ENCODE results near the gene DENND1A. TPM values are rescaled to one million over a fixed set of nuclear protein-coding genes. Genes with fewer than 3 reads are reported as not detected.

DENND1A gene
- total and polyA plus RNA-seq, 11 donors, result 9.8 to 24.0 (median 14.7) TPM

GRCh38 chr9:123389070-123389469, 540.9 kb downstream of the DENND1A start:
- Histone ChIP-seq H3K36me3 (no peaks in the 10 kb centered on the region), H3K4me1 (no peaks in the 10 kb centered on the region)
- DNase-seq, result no peak

DNA sequence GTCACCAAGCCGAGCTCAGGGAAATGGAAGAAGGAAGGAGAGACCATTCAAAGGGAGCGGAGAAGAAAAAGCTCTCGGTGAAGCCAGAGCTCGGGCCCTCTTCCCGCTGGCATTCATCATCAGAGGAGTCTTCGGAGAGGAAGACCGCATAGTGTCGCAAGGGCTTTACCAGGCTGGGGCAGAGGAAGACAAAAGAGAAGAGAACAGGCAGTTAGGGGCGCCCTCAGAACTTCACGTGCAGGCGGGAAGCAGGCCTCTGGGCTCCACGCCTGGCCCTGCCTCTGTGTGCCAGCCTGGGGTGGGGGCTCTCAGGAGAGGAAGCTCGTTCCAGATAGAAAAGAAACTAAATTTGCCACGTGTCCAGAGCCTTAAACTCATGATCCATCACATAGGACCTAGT, 542.2 kb downstream of the DENND1A start:
- peaks cover 0 to 12% (median 0%) of the 10 kb centered on the region in 9 donors for H3K36me3 ChIP-seq
- no peak for ATAC-seq
- intact Hi-C loops (cut with DNase I), result loop anchor here in 1 of 10 donors (5.0 kb wide), 1 partner anchor 35 kb away; no protein-coding TSS in a partner anchor
- DNase-seq, result no peak
- H3K9me3 ChIP-seq, result peaks cover 0 to 2% (median 0%) of the 10 kb centered on the region in 12 donors
- H3K4me1 ChIP-seq, result no peaks in the 10 kb centered on the region
- 84 to 88% (median 87%) methylated on average over 14 of the region's 14 CpGs for WGBS, 4 donors
- no peak overlapping the region for H3K27ac ChIP-seq
- no peak overlapping the region for H3K4me3 ChIP-seq
- TF ChIP-seq POLR2A (IDR thresholded peaks at IDR 0.05), result no peak
- TF ChIP-seq, protein P1, sequence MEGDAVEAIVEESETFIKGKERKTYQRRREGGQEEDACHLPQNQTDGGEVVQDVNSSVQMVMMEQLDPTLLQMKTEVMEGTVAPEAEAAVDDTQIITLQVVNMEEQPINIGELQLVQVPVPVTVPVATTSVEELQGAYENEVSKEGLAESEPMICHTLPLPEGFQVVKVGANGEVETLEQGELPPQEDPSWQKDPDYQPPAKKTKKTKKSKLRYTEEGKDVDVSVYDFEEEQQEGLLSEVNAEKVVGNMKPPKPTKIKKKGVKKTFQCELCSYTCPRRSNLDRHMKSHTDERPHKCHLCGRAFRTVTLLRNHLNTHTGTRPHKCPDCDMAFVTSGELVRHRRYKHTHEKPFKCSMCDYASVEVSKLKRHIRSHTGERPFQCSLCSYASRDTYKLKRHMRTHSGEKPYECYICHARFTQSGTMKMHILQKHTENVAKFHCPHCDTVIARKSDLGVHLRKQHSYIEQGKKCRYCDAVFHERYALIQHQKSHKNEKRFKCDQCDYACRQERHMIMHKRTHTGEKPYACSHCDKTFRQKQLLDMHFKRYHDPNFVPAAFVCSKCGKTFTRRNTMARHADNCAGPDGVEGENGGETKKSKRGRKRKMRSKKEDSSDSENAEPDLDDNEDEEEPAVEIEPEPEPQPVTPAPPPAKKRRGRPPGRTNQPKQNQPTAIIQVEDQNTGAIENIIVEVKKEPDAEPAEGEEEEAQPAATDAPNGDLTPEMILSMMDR (IDR thresholded peaks at IDR 0.05), result no peak
- no peaks in the 10 kb centered on the region for H3K27me3 ChIP-seq

More at GRCh38 chr9:123389070-123389469, 540.9 kb downstream of the DENND1A start:
- intact Hi-C loops (cut with DNase I), result loop anchor here in 1 of 10 donors (5.0 kb wide), 1 partner anchor 37 kb away; no protein-coding TSS in a partner anchor
- no peak overlapping the region for H3K4me3 ChIP-seq
- no peaks in the 10 kb centered on the region for H3K27me3 ChIP-seq
- no peak for TF ChIP-seq POLR2A (IDR thresholded peaks at IDR 0.05)
- TF ChIP-seq, protein P1 (IDR thresholded peaks at IDR 0.05), result no peak
- ATAC-seq, result no peak
- 76 to 87% (median 81%) methylated on average over 9 to 10 of the region's 10 CpGs for WGBS, 4 donors
- H3K27ac ChIP-seq, result no peak overlapping the region
- H3K9me3 ChIP-seq, result peaks cover 0 to 9% (median 0%) of the 10 kb centered on the region in 12 donors

DNA sequence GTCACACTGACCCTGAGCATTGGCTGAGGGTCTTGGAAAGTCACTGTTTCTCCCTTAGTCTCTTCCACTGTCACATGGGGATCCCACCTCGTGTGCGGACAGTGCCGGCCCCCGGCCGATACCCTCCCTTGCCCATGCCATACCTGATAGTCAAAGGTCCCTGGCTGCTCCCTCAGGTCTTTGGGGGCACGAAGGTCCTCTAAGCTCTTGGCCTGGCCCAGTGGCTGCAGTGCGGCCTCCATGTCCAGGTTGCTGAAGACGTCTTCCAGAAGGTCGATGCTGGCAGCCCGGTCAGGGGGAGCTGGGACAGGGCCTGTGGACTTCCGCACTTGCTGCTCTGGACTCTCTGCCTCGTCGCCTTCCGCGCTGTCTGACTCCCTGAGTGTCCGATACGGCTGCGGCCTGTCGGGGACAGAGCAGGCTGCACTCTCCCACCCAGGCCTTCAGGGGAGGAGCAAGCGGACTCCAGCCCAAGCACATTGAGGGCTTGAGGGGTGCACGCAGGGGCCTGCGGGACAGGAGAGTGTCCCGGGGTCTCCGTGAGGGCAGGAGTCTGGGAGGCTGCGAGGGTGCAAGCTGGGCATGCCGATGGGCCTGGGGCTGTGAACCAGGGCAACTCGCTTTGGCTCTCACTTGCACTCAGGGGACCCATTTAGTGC, 546.3 kb downstream of the DENND1A start:
- no peak for ATAC-seq
- H3K27me3 ChIP-seq, result no peaks in the 10 kb centered on the region
- H3K9me3 ChIP-seq, result no peaks in the 10 kb centered on the region
- intact Hi-C loops (cut with DNase I), result loop anchor here in 1 of 10 donors (2.0 kb wide), 1 partner anchor 29 kb away; no protein-coding TSS in a partner anchor
- no peak for DNase-seq
- no peaks in the 10 kb centered on the region for H3K4me1 ChIP-seq
- TF ChIP-seq, protein P1 (IDR thresholded peaks at IDR 0.05), result no peak
- no peak for TF ChIP-seq POLR2A (IDR thresholded peaks at IDR 0.05)
- no peak overlapping the region for H3K4me3 ChIP-seq
- no peak overlapping the region for H3K27ac ChIP-seq
- H3K36me3 ChIP-seq, result peaks cover 0 to 18% (median 0%) of the 10 kb centered on the region in 9 donors
- 88 to 90% (median 89%) methylated on average over 17 to 27 of the region's 27 CpGs for WGBS, 4 donors

DNA sequence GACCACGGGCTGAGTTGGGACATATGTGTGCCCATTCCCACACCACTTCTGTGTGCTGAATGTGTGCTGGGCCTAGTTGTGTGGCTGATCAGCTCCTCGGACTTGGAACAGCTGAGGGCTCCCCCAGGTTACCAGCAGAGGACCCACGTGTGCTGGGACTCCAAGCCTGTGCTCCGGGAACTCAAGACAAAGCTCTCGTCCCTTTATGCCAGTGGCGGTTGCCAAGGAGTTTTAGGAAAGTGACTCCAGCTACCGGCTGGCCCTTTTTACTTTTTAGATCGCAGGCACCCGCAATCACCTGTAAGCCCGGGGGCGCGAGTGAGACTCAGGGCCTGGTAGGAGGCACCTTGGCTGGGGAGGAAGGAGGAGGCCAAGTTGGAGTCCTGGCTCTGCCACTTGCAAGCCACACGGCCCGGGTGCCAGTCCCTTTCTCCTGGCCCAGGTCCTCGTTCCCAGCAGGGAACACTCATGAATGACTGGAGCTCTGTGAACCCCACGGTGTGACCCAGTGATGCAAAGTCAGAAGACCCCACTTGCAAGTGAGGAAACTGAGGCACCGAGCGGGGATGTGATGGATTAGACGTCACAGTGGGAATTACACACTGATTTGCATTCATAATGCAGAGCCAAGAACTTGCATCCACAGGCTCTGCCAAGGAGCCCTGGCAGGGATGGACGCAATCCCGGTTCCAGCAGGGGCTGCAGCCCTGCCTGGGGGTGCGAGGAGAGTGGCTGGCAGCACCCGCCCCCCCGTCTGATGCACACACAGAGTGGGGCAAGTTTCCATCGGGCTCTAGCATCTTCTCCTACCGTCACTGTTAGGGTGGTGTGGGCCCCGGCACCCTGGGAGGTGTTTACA, 547.0 kb downstream of the DENND1A start:
- intact Hi-C loops (cut with DNase I), result no loop called here
- DNase-seq (no peak), ATAC-seq (no peak)
- H3K9me3 ChIP-seq, result no peaks in the 10 kb centered on the region
- H3K4me3 ChIP-seq, result no peak overlapping the region
- no peak for TF ChIP-seq POLR2A (IDR thresholded peaks at IDR 0.05)
- TF ChIP-seq, protein P1 (IDR thresholded peaks at IDR 0.05), result no peak
- 90 to 95% (median 93%) methylated on average over 23 to 27 of the region's 27 CpGs for whole genome bisulfite sequencing, 4 donors
- no peaks in the 10 kb centered on the region for H3K27me3 ChIP-seq
- H3K27ac ChIP-seq, result no peak overlapping the region
- no peaks in the 10 kb centered on the region for H3K4me1 ChIP-seq
- H3K36me3 ChIP-seq, result peaks cover 0 to 18% (median 0%) of the 10 kb centered on the region in 9 donors

Measured in heart left ventricle (tissue), 16 donors.